Measurements from ENCODE around the gene KRAS.

DNA sequence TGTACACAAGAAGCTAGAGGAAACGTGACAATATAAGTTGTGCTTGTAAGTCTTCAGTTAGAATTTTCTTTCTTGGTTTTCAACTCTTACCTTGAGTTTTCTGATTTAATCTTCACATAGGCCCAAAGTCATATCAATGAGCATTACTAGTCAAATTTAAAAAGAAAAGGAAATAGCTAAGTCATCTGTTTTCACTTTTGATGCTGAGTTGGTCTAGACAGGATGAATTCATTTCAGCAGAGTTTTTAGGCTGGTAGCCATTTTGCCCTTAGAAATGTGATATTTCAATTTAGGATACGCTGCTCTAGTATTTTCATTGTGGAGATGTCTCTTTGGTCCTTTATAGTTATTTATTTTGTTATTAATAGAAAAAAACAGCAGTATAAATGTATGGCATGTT, 44.6 kb upstream of the KRAS start:
- no peak for TF ChIP-seq RNF2 (conservative IDR thresholded peaks at IDR 0.05; ENCODE audit: low read depth)
- no peak for TF ChIP-seq NCOA2 (CRISPR knock-in tag; IDR thresholded peaks at IDR 0.05)
- no peak for TF ChIP-seq ZNF431 (CRISPR knock-in tag; IDR thresholded peaks at IDR 0.05; ENCODE audit: borderline replicate concordance, low read depth)
- TF ChIP-seq ZNF530 (CRISPR knock-in tag; IDR thresholded peaks at IDR 0.05; ENCODE audit: low read depth) = no peak
- TF ChIP-seq ZSCAN20 (CRISPR knock-in tag; IDR thresholded peaks at IDR 0.05; ENCODE audit: borderline replicate concordance) = no peak
- TF ChIP-seq, protein P1, sequence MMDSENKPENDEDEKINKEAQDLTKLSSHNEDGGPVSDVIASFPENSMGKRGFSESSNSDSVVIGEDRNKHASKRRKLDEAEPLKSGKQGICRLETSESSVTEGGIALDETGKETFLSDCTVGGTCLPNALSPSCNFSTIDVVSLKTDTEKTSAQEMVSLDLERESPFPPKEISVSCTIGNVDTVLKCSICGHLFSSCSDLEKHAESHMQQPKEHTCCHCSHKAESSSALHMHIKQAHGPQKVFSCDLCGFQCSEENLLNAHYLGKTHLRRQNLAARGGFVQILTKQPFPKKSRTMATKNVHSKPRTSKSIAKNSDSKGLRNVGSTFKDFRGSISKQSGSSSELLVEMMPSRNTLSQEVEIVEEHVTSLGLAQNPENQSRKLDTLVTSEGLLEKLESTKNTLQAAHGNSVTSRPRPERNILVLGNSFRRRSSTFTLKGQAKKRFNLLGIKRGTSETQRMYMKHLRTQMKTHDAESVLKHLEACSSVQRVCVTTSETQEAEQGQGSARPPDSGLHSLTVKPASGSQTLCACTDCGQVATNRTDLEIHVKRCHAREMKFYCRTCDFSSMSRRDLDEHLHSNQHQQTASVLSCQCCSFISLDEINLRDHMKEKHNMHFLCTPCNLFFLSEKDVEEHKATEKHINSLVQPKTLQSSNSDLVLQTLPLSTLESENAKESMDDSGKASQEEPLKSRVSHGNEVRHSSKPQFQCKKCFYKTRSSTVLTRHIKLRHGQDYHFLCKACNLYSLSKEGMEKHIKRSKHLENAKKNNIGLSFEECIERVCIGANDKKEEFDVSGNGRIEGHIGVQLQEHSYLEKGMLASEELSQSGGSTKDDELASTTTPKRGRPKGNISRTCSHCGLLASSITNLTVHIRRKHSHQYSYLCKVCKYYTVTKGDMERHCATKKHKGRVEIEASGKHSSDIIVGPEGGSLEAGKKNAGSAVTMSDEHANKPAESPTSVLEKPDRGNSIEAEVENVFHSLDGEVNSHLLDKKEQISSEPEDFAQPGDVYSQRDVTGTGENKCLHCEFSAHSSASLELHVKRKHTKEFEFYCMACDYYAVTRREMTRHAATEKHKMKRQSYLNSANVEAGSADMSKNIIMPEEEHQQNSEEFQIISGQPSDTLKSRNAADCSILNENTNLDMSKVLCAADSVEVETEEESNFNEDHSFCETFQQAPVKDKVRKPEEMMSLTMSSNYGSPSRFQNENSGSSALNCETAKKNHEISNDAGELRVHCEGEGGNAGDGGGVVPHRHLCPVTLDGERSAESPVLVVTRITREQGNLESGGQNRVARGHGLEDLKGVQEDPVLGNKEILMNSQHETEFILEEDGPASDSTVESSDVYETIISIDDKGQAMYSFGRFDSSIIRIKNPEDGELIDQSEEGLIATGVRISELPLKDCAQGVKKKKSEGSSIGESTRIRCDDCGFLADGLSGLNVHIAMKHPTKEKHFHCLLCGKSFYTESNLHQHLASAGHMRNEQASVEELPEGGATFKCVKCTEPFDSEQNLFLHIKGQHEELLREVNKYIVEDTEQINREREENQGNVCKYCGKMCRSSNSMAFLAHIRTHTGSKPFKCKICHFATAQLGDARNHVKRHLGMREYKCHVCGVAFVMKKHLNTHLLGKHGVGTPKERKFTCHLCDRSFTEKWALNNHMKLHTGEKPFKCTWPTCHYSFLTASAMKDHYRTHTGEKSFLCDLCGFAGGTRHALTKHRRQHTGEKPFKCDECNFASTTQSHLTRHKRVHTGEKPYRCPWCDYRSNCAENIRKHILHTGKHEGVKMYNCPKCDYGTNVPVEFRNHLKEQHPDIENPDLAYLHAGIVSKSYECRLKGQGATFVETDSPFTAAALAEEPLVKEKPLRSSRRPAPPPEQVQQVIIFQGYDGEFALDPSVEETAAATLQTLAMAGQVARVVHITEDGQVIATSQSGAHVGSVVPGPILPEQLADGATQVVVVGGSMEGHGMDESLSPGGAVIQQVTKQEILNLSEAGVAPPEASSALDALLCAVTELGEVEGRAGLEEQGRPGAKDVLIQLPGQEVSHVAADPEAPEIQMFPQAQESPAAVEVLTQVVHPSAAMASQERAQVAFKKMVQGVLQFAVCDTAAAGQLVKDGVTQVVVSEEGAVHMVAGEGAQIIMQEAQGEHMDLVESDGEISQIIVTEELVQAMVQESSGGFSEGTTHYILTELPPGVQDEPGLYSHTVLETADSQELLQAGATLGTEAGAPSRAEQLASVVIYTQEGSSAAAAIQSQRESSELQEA (CRISPR knock-in tag; IDR thresholded peaks at IDR 0.05; ENCODE audit: not compliant biosample characterization) = no peak
- no peak for TF ChIP-seq CTCF (CRISPR knock-in tag; IDR thresholded peaks at IDR 0.05)
- TF ChIP-seq NR1H2 (CRISPR knock-in tag; IDR thresholded peaks at IDR 0.05; ENCODE audit: borderline replicate concordance, low read depth) = no peak
- TF ChIP-seq USF2 (IDR thresholded peaks at IDR 0.05; ENCODE audit: low read depth, low read length) = no peak
- no peak for TF ChIP-seq USF2 (CRISPR knock-in tag; IDR thresholded peaks at IDR 0.05; ENCODE audit: borderline replicate concordance)
- no peak for TF ChIP-seq SMAD3 (CRISPR knock-in tag; IDR thresholded peaks at IDR 0.05)
